Measurements from ENCODE around the gene RCAN2. TPM values are rescaled to one million over a fixed set of nuclear protein-coding genes. Genes with fewer than 3 reads are reported as not detected.

RCAN2 gene
- total RNA-seq, 1 donor from 2014 or later, result 4.6 TPM

DNA sequence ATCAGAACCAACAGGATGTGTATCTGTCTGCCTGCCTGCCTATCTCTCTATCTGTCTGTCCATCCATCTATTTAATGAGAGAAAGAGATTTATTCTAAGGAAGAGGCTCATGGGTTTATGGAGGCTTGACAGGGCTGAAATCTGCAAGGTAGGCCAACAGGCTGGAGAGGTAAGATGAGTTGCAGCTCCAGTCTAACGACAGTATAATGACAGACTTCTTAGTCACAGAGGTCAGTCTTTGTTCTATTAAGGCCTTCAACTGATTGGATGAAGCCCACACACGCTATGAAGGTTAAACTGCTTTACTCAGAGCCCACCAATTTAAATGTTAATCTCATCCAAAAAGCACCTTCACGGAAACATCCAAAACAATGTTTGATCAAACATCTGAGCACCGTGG, 220.1 kb downstream of the RCAN2 start:
- no peak for DNase-seq (ENCODE audit: extremely low spot score, unreplicated experiment)
- Mint-ChIP-seq H3K9me3 (no peaks in the 10 kb centered on the region), H3K4me1 (ENCODE audit: unreplicated experiment) (no peaks in the 10 kb centered on the region), H3K4me3 (no peak overlapping the region), H3K27ac (no peak overlapping the region), H3K36me3 (no peaks in the 10 kb centered on the region), H3K27me3 (no peaks in the 10 kb centered on the region)
- TF ChIP-seq, protein P1, sequence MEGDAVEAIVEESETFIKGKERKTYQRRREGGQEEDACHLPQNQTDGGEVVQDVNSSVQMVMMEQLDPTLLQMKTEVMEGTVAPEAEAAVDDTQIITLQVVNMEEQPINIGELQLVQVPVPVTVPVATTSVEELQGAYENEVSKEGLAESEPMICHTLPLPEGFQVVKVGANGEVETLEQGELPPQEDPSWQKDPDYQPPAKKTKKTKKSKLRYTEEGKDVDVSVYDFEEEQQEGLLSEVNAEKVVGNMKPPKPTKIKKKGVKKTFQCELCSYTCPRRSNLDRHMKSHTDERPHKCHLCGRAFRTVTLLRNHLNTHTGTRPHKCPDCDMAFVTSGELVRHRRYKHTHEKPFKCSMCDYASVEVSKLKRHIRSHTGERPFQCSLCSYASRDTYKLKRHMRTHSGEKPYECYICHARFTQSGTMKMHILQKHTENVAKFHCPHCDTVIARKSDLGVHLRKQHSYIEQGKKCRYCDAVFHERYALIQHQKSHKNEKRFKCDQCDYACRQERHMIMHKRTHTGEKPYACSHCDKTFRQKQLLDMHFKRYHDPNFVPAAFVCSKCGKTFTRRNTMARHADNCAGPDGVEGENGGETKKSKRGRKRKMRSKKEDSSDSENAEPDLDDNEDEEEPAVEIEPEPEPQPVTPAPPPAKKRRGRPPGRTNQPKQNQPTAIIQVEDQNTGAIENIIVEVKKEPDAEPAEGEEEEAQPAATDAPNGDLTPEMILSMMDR (conservative IDR thresholded peaks at IDR 0.05), result no peak

DNA sequence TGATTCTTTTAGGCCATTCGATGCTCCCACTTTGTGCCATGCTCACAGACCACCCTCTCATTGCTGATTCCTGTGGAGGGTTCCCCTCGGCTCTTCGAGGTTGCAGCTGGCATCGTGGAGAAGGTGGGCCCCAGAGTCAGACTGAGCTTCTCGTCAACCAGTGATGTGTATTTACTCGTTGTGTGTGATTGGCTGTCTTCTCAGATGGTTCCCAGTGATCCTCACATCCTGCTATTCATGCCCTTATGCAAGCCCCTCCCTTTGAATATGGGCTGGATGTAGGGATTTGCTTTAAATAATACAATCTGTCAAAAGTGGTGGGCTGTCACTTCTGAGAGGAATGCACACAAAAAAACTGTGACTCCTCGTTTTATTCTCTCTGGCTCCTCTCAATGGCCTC, 220.9 kb downstream of the RCAN2 start:
- no peaks in the 10 kb centered on the region for H3K4me1 Mint-ChIP-seq (ENCODE audit: unreplicated experiment)
- no peaks in the 10 kb centered on the region for H3K9me3 Mint-ChIP-seq
- TF ChIP-seq, protein P1 (conservative IDR thresholded peaks at IDR 0.05), result no peak
- no peak for DNase-seq (ENCODE audit: extremely low spot score, unreplicated experiment)
- H3K4me3 Mint-ChIP-seq, result no peak overlapping the region
- no peak overlapping the region for H3K27ac Mint-ChIP-seq
- no peaks in the 10 kb centered on the region for H3K27me3 Mint-ChIP-seq
- no peaks in the 10 kb centered on the region for H3K36me3 Mint-ChIP-seq

DNA sequence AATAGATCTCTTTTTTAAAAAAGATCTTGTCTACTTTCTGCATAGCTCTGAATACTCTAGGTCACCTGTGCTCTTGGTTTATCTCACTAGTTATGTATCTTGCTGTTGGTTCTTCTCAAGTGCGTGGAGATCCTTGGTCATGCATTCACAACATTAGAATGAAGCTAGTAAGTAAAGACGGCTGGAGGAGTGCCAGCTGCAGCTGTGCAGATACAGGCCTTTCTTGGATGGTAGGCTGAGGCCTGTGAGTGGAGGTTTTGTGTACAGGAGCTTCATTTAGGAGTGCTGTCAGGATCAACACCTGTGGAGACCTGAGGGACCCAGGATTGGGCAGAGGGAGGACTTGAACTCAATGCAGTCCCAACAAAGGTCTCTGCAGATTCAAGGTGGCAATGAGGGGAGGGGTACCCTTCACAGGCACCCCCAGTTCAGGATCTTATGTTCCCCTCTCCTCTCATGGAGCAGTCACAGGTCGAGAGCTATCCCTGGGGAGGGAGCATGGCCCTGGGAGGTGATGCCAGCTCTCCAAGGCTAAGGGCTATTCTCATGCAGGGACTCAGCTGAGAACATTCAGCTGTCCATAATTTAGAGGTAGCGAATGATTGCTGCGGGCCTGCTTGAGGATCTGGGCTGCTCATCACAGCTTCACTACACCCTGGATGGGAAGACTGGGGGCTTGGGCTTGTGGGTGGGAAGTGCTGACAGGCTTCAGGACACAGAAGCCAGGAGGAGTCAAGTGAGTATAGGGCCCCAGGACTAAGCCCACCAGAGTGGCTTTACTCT, 221.6 kb downstream of the RCAN2 start:
- no peaks in the 10 kb centered on the region for H3K27me3 Mint-ChIP-seq
- H3K4me3 Mint-ChIP-seq, result no peak overlapping the region
- no peak for DNase-seq (ENCODE audit: extremely low spot score, unreplicated experiment)
- no peaks in the 10 kb centered on the region for H3K9me3 Mint-ChIP-seq
- TF ChIP-seq, protein P1 (conservative IDR thresholded peaks at IDR 0.05), result no peak
- H3K27ac Mint-ChIP-seq, result no peak overlapping the region
- no peaks in the 10 kb centered on the region for H3K36me3 Mint-ChIP-seq
- H3K4me1 Mint-ChIP-seq (ENCODE audit: unreplicated experiment), result no peaks in the 10 kb centered on the region

DNA sequence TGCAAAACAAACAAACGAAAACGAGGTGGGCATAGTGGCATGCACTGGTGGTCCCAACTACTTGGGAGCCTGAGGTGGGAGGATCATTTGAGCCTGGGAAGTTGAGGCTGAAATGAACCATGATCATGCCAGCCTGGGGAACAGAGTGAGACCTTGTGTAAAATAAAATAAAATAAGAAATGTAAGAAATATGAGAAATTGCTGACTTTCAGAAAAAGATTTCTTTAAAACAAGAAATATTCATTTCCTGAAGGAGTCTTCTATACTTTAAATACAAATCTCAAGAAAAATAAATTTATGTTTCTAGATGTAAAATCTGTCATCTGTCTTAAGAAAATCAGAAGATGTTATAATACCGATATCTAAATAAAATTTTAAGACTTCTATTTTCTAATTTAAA, 223.7 kb downstream of the RCAN2 start:
- H3K27ac Mint-ChIP-seq, result no peak overlapping the region

DNA sequence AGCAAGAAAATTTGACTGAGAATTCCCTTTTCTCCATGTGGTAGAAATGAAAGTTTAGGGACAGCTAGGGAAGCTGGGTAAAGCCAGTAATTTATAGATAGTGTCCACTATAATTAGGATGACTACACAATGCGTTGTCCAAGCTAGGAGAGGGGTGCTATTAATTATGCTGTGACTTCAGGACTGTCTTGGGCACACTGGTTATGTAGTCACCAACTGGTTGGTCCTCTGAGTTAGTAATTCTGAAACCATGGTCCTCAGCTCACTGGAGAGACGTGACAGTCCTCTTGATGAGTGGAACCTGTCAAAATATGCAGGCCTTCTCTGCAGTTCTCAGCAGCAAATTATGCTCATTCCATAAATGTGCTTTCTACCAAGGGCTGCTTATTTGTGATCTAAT, 225.9 kb downstream of the RCAN2 start:
- no peaks in the 10 kb centered on the region for H3K9me3 Mint-ChIP-seq
- H3K4me3 Mint-ChIP-seq, result no peak overlapping the region
- TF ChIP-seq, protein P1 (conservative IDR thresholded peaks at IDR 0.05), result no peak
- H3K4me1 Mint-ChIP-seq (ENCODE audit: unreplicated experiment), result no peaks in the 10 kb centered on the region
- no peak for DNase-seq (ENCODE audit: extremely low spot score, unreplicated experiment)
- no peak overlapping the region for H3K27ac Mint-ChIP-seq
- no peaks in the 10 kb centered on the region for H3K36me3 Mint-ChIP-seq
- H3K27me3 Mint-ChIP-seq, result no peaks in the 10 kb centered on the region

More for the DNA sequence above, 223.7 kb downstream of the RCAN2 start:
- DNase-seq (ENCODE audit: extremely low spot score, unreplicated experiment), result no peak
- Mint-ChIP-seq H3K4me3 (no peak overlapping the region), H3K27me3 (no peaks in the 10 kb centered on the region), H3K36me3 (no peaks in the 10 kb centered on the region), H3K9me3 (no peaks in the 10 kb centered on the region), H3K4me1 (ENCODE audit: unreplicated experiment) (no peaks in the 10 kb centered on the region)
- TF ChIP-seq, protein P1 (conservative IDR thresholded peaks at IDR 0.05), result no peak

Measured in type B pancreatic cell (in vitro differentiated cells).